HepG2 (cell line): ENCODE data around the gene NDEL1. TPM values are rescaled to one million over a fixed set of nuclear protein-coding genes. Genes with fewer than 3 reads are reported as not detected.

ENCODE experiments used
- ATAC-seq: fragments of 200-7000 bp; cut with Tn5 transposase; 3 replicates; pipeline ENCODE4 v1.9.1; 2020; ENCODE audit warnings: mild to moderate bottlenecking, moderate library complexity
- BruUV-seq: library from RNA; stranded (reverse); fragments of 400-500 nt; replicated peaks from 2 replicates; lab custom pipeline; 2021; lab: Mats Ljungman, UMichigan
- CTCF ChIA-PET: fragments of 300-600 bp; formaldehyde crosslinking; extraction: SDS; loops from one replicate; lab custom pipeline; 2021; ENCODE audit warnings: low total read pairs, inconsistent platforms, low intra/inter-chr PET ratio; lab: Yijun Ruan, JAX
- POLR2A ChIA-PET: fragments of 350-600 bp; sonication (Branson Sonifier 250); formaldehyde crosslinking; loops from one replicate; lab custom pipeline; 2020; ENCODE audit warnings: antibody characterized with exemption, inconsistent platforms; lab: Yijun Ruan, JAX
- DNase-seq: peaks from one replicate; pipeline ENCODE4 v3.0.0-alpha.2; 2015; ENCODE audit warnings: low spot score
- FAIRE-seq: peaks from 3 replicates; lab custom pipeline; 2011; peaks lifted over from hg19 to GRCh38; lab: Jason Lieb, UNC
- H2AFZ ChIP-seq: one replicate; pipeline ENCODE4 v1.6.1; 2011; ENCODE audit warnings: low read length, inconsistent platforms
- H3K27ac ChIP-seq: fragments of 300-600 bp; 3 replicates; pipeline ENCODE4 v1.8.0; 2011; ENCODE audit warnings: mixed run types, mild to moderate bottlenecking, mixed read lengths, low read length, inconsistent platforms; ENCODE audit not compliant: insufficient read depth; ENCODE audit errors: extremely low read length
- H3K27me3 ChIP-seq, 2 experiments: fragments of 200-600 bp in 1 of 2; 2 replicates in 1 of 2; 3 replicates in 1 of 2; pipeline versions ENCODE4 v1.6.0 to v1.8.0; 2011; ENCODE audit warnings: low read length in 2 of 2, mild to moderate bottlenecking in 2 of 2, moderate library complexity in 2 of 2, inconsistent platforms in 1 of 2; ENCODE audit not compliant: insufficient read depth in 2 of 2, control insufficient read depth in 1 of 2
- H3K36me3 ChIP-seq, 2 experiments: fragments of 200-600 bp in 1 of 2; replicated peaks in 1 of 2; 2 replicates in 1 of 2; 3 replicates in 1 of 2; pipeline versions ENCODE4 v1.5.1 to v1.8.0; 2011; ENCODE audit warnings: low read length in 2 of 2, inconsistent platforms in 1 of 2; ENCODE audit not compliant: insufficient read depth in 2 of 2, control insufficient read depth in 1 of 2
- H3K4me1 ChIP-seq: 2 replicates; pipeline ENCODE4 v1.5.1; 2012; ENCODE audit warnings: low read length, inconsistent platforms; ENCODE audit not compliant: insufficient read depth
- H3K4me2 ChIP-seq: 2 replicates; pipeline ENCODE4 v1.6.0; 2011; ENCODE audit warnings: low read depth, low read length, inconsistent platforms
- H3K4me3 ChIP-seq, 3 experiments: fragments of 200-600 bp in 1 of 3; sonication (generic), shearing (Covaris generic) in 1 of 3; replicated peaks in 1 of 3; 2 replicates each; pipeline ENCODE4 v1.5.1; 2011 to 2016; ENCODE audit warnings: low read length in 3 of 3, inconsistent platforms in 2 of 3, low read depth in 2 of 3, mild to moderate bottlenecking in 2 of 3, control low read depth in 1 of 3, mixed read lengths in 1 of 3; ENCODE audit not compliant: insufficient read depth in 1 of 3
- H3K79me2 ChIP-seq: one replicate; pipeline ENCODE4 v1.6.1; 2011; ENCODE audit warnings: low read length, inconsistent platforms; ENCODE audit not compliant: insufficient read depth
- H3K9ac ChIP-seq: 2 replicates; pipeline ENCODE4 v1.6.0; 2011; ENCODE audit warnings: mild to moderate bottlenecking, low read depth, low read length, inconsistent platforms; ENCODE audit not compliant: insufficient read depth
- H3K9me3 ChIP-seq: 2 replicates; pipeline ENCODE4 v1.5.1; 2012; ENCODE audit warnings: mild to moderate bottlenecking, low read length
- H4K20me1 ChIP-seq: 2 replicates; pipeline ENCODE4 v1.6.0; 2011; ENCODE audit warnings: inconsistent platforms, mild to moderate bottlenecking, low read length, moderate library complexity; ENCODE audit not compliant: insufficient read depth
- CBX5 ChIP-seq: sonication (generic); formaldehyde crosslinking; IDR thresholded peaks from 2 replicates; pipeline ENCODE4 v1.4.0; 2020; ENCODE audit warnings: missing genetic modification reagents, borderline replicate concordance
- JDP2 ChIP-seq: sonication (generic); formaldehyde crosslinking; IDR thresholded peaks from 2 replicates; pipeline ENCODE4 v1.8.1; 2022; ENCODE audit warnings: missing genetic modification reagents, borderline replicate concordance
- PBX2 ChIP-seq: IDR thresholded peaks from 2 replicates; pipeline ENCODE4 v1.6.1; 2016; ENCODE audit warnings: control low read depth
- PRDM10 ChIP-seq: sonication (generic); formaldehyde crosslinking; IDR thresholded peaks from 2 replicates; pipeline ENCODE4 v1.4.0; 2020; ENCODE audit warnings: low read depth, missing genetic modification reagents
- SMAD1 ChIP-seq: sonication (generic); formaldehyde crosslinking; IDR thresholded peaks from 2 replicates; pipeline ENCODE4 v1.4.0; 2020; ENCODE audit warnings: missing genetic modification reagents, low read depth, mild to moderate bottlenecking, borderline replicate concordance
- ZNF780A ChIP-seq: sonication (generic); formaldehyde crosslinking; IDR thresholded peaks from 2 replicates; pipeline ENCODE4 v1.8.0; 2022; ENCODE audit warnings: mild to moderate bottlenecking, missing genetic modification reagents, moderate library complexity
- WGBS: methylation state at CpG from one replicate; pipeline ENCODE4 v1.1.6; 2017; ENCODE audit warnings: low lambda C conversion rate; 5-methylcytosine and 5-hydroxymethylcytosine counted together
- in situ Hi-C: cut with HindIII; loops from 2 replicates; pipeline ENCODE4 v1.10.0; 2017; ENCODE audit warnings: low pct_unique_long_range_greater_than_20kb; ENCODE audit not compliant: extremely low pct_ligation_motif_present
- intact Hi-C: fragments of 100-400 bp; cut with micrococcal nuclease; formaldehyde crosslinking; loops from one replicate; pipeline ENCODE4 v1.10.0; 2022; ENCODE audit not compliant: unreplicated experiment
- polyA plus RNA-seq, 8 experiments: library from polyadenylated mRNA; depleted of rRNA in 3 of 8; stranded (reverse) in 7 of 8; unstranded in 1 of 8; fragments of >200 nt; fragmentation: Illumina TruSeq in 4 of 8; extraction: Trizol in 4 of 8; gene quantifications; 2 replicates each; pipeline versions ENCODE4 v1.2.1 to v1.2.3, GENCODE V29; 2011 to 2016; ENCODE audit warnings: low read depth in 4 of 8, missing spikeins in 1 of 8, mixed read lengths in 1 of 8; ENCODE audit not compliant: insufficient read depth in 1 of 8
- total RNA-seq, 5 experiments: library from RNA; depleted of rRNA; stranded (reverse); fragments of >200 nt; fragmentation: Illumina TruSeq; extraction: Trizol; gene quantifications; 2 replicates each; pipeline ENCODE4 v1.2.3, GENCODE V29; 2016; ENCODE audit warnings: low read depth in 1 of 5

NDEL1 gene
- total and polyA plus RNA-seq, 2 of the 13 experiments (the other 11 are each of a cell fraction or from before 2014, with no cell fraction given): 59.8 to 153 TPM

GRCh38 chr17:8462564-8462963 lies 26.9 kb downstream of the NDEL1 start:
- no peak overlapping the region for H3K9ac ChIP-seq
- H3K27ac ChIP-seq: no peak overlapping the region
- peaks cover 31% of the 10 kb centered on the region for H4K20me1 ChIP-seq
- in situ Hi-C loops (no loop called here), intact Hi-C loops (no loop called here)
- no peaks in the 10 kb centered on the region for H3K27me3 ChIP-seq
- BruUV-seq: no TSS peak
- ATAC-seq (no peak), DNase-seq (no peak), FAIRE-seq (no peak)
- ChIA-PET POLR2A (no interaction called here), CTCF (no interaction called here)
- no peaks in the 10 kb centered on the region for H3K9me3 ChIP-seq
- WGBS: 67% methylated on average over 3 of the region's 5 CpGs
- no peak overlapping the region for H3K4me2 ChIP-seq
- H2AFZ ChIP-seq: no peak overlapping the region
- TF ChIP-seq JDP2 (CRISPR knock-in tag) (no peak), CBX5 (CRISPR knock-in tag) (no peak), PRDM10 (CRISPR knock-in tag) (no peak), ZNF780A (CRISPR knock-in tag) (no peak), SMAD1 (CRISPR knock-in tag) (no peak), PBX2 (CRISPR knock-in tag) (no peak)
- H3K4me3 ChIP-seq: no peak overlapping the region
- peaks cover 63% of the 10 kb centered on the region for H3K79me2 ChIP-seq
- H3K36me3 ChIP-seq: peaks cover 47 to 92% of the 10 kb centered on the region in 2 experiments
- peaks cover 40% of the 10 kb centered on the region for H3K4me1 ChIP-seq
